HEK293 (cell line): Measurements from ENCODE around the gene NEMP2.

ENCODE experiments used
- CTCF ChIA-PET: fragments of 350-600 bp; formaldehyde crosslinking; extraction: SDS; loops from one replicate; lab custom pipeline; 2021; ENCODE audit warnings: antibody characterized with exemption; lab: Yijun Ruan, JAX
- POLR2A ChIA-PET: fragments of 300-600 bp; formaldehyde crosslinking; extraction: SDS; loops from one replicate; lab custom pipeline; 2020; ENCODE audit warnings: antibody characterized with exemption, inconsistent platforms; lab: Yijun Ruan, JAX
- H3K27ac ChIP-seq: fragments of 200-500 bp; sonication (Bioruptor generic); 2 replicates; pipeline ENCODE4 v1.5.1; 2014; ENCODE audit warnings: low read depth, low read length, control low read depth, inconsistent platforms; ENCODE audit errors: extremely low read depth
- H3K36me3 ChIP-seq, 2 experiments: fragments of 200-500 bp in 1 of 2; sonication (Bioruptor generic) in 1 of 2; 1 replicate in 1 of 2; 2 replicates in 1 of 2; pipeline ENCODE4 v1.5.1; 2014 to 2017; ENCODE audit warnings: inconsistent platforms in 2 of 2, low read length in 2 of 2; ENCODE audit not compliant: control insufficient read depth in 2 of 2, insufficient read depth in 1 of 2
- H3K4me1 ChIP-seq: fragments of 200-500 bp; sonication (Bioruptor generic); 2 replicates; pipeline ENCODE4 v1.5.1; 2014; ENCODE audit warnings: mild to moderate bottlenecking, low read length, inconsistent platforms; ENCODE audit not compliant: control insufficient read depth, insufficient read depth
- H3K4me3 ChIP-seq: 2 replicates; pipeline ENCODE4 v1.5.1; 2011; ENCODE audit warnings: low read depth, mild to moderate bottlenecking, control low read depth, low read length, moderate library complexity
- H3K9me3 ChIP-seq: fragments of 200-500 bp; sonication (Bioruptor generic); 2 replicates; pipeline ENCODE4 v1.5.1; 2014; ENCODE audit warnings: low read depth, low read length, inconsistent platforms; ENCODE audit not compliant: control insufficient read depth, insufficient read depth
- GLI2 ChIP-seq: fragments of 450-650 bp; formaldehyde crosslinking; IDR thresholded peaks from 2 replicates; pipeline ENCODE4; 2017; ENCODE audit warnings: missing biosample characterization, missing genetic modification characterization, low read depth, borderline replicate concordance
- KLF7 ChIP-seq: fragments of 450-650 bp; formaldehyde crosslinking; IDR thresholded peaks from 2 replicates; pipeline ENCODE4 v1.5.1; 2016; ENCODE audit warnings: missing biosample characterization, missing genetic modification characterization, borderline replicate concordance
- SP3 ChIP-seq: fragments of 450-650 bp; formaldehyde crosslinking; IDR thresholded peaks from 2 replicates; pipeline ENCODE4 v1.5.1; 2016; ENCODE audit warnings: missing biosample characterization, missing genetic modification characterization
- ZBTB17 ChIP-seq: fragments of 450-650 bp; formaldehyde crosslinking; IDR thresholded peaks from 2 replicates; pipeline ENCODE4 v1.5.1; 2016; ENCODE audit warnings: missing biosample characterization, missing genetic modification characterization
- ZBTB20 ChIP-seq: fragments of 450-650 bp; formaldehyde crosslinking; IDR thresholded peaks from 2 replicates; pipeline ENCODE4 v1.5.1; 2016; ENCODE audit warnings: missing biosample characterization, missing genetic modification characterization
- ZEB2 ChIP-seq: fragments of 450-650 bp; formaldehyde crosslinking; IDR thresholded peaks from 2 replicates; pipeline ENCODE4 v1.5.1; 2016; ENCODE audit warnings: missing biosample characterization, missing genetic modification characterization
- ZFP37 ChIP-seq: fragments of 450-650 bp; formaldehyde crosslinking; IDR thresholded peaks from 2 replicates; pipeline ENCODE4 v1.5.1; 2016; ENCODE audit warnings: missing biosample characterization, missing genetic modification characterization
- ZNF133 ChIP-seq: fragments of 450-650 bp; formaldehyde crosslinking; IDR thresholded peaks from 2 replicates; pipeline ENCODE4 v1.5.1; 2016; ENCODE audit warnings: missing biosample characterization, missing genetic modification characterization
- ZNF138 ChIP-seq: fragments of 450-650 bp; formaldehyde crosslinking; IDR thresholded peaks from 2 replicates; pipeline ENCODE4 v1.5.1; 2016; ENCODE audit warnings: missing biosample characterization, missing genetic modification characterization, borderline replicate concordance
- ZNF221 ChIP-seq: fragments of 450-650 bp; formaldehyde crosslinking; IDR thresholded peaks from 2 replicates; pipeline ENCODE4 v1.5.1; 2017; ENCODE audit warnings: missing biosample characterization, missing genetic modification characterization, borderline replicate concordance
- ZNF24 ChIP-seq: fragments of 450-650 bp; formaldehyde crosslinking; IDR thresholded peaks from 2 replicates; pipeline ENCODE4 v1.5.1; 2016; ENCODE audit warnings: missing biosample characterization, missing genetic modification characterization
- ZNF266 ChIP-seq: fragments of 450-650 bp; formaldehyde crosslinking; IDR thresholded peaks from 2 replicates; pipeline ENCODE4 v1.5.1; 2016; ENCODE audit warnings: missing biosample characterization, missing genetic modification characterization, low read depth
- ZNF335 ChIP-seq: fragments of 450-650 bp; formaldehyde crosslinking; conservative IDR thresholded peaks from 2 replicates; pipeline ENCODE4 v1.5.1; 2016; ENCODE audit warnings: missing biosample characterization, missing genetic modification characterization
- ZNF341 ChIP-seq: fragments of 450-650 bp; formaldehyde crosslinking; IDR thresholded peaks from 2 replicates; pipeline ENCODE4; 2016; ENCODE audit warnings: low read depth, missing biosample characterization, missing genetic modification characterization
- ZNF37A ChIP-seq: fragments of 450-650 bp; IDR thresholded peaks from 2 replicates; pipeline ENCODE4 v1.5.1; 2018; ENCODE audit warnings: missing biosample characterization, missing genetic modification characterization
- ZNF426 ChIP-seq: fragments of 450-650 bp; formaldehyde crosslinking; IDR thresholded peaks from 2 replicates; pipeline ENCODE4 v1.5.1; 2017; ENCODE audit warnings: missing biosample characterization, missing genetic modification characterization, mild to moderate bottlenecking, inconsistent platforms, moderate library complexity
- ZNF560 ChIP-seq: fragments of 450-650 bp; formaldehyde crosslinking; IDR thresholded peaks from 2 replicates; pipeline ENCODE4 v1.5.1; 2017; ENCODE audit warnings: missing biosample characterization, missing genetic modification characterization, borderline replicate concordance
- ZNF596 ChIP-seq: fragments of 450-650 bp; IDR thresholded peaks from 2 replicates; pipeline ENCODE4 v1.5.0; 2018; ENCODE audit warnings: missing biosample characterization, mild to moderate bottlenecking, missing genetic modification characterization, moderate library complexity
- TF ChIP-seq, protein P1 (sequence below): fragments of 450-650 bp; formaldehyde crosslinking; IDR thresholded peaks from 2 replicates; pipeline ENCODE4 v1.5.1; 2017; ENCODE audit warnings: missing biosample characterization, missing genetic modification characterization
- TF ChIP-seq, protein P2 (sequence below): fragments of 450-650 bp; formaldehyde crosslinking; IDR thresholded peaks from 2 replicates; pipeline ENCODE4 v1.5.1; 2016; ENCODE audit warnings: missing biosample characterization, missing genetic modification characterization
- TF ChIP-seq, protein P3 (sequence below): fragments of 450-650 bp; formaldehyde crosslinking; IDR thresholded peaks from 2 replicates; pipeline ENCODE4 v1.5.1; 2016; ENCODE audit warnings: missing biosample characterization, missing genetic modification characterization
- TF ChIP-seq, protein P4 (sequence below): fragments of 450-650 bp; formaldehyde crosslinking; IDR thresholded peaks from 2 replicates; pipeline ENCODE4 v1.5.1; 2016; ENCODE audit warnings: missing biosample characterization, missing genetic modification characterization
- TF ChIP-seq, protein P5 (sequence below): fragments of 450-650 bp; formaldehyde crosslinking; IDR thresholded peaks from 2 replicates; pipeline ENCODE4 v1.5.1; 2016; ENCODE audit warnings: missing biosample characterization, missing genetic modification characterization
- TF ChIP-seq, protein P6 (sequence below): fragments of 450-650 bp; formaldehyde crosslinking; IDR thresholded peaks from 2 replicates; pipeline ENCODE4 v1.5.1; 2016; ENCODE audit warnings: missing biosample characterization, missing genetic modification characterization

Gene NEMP2

DNA sequence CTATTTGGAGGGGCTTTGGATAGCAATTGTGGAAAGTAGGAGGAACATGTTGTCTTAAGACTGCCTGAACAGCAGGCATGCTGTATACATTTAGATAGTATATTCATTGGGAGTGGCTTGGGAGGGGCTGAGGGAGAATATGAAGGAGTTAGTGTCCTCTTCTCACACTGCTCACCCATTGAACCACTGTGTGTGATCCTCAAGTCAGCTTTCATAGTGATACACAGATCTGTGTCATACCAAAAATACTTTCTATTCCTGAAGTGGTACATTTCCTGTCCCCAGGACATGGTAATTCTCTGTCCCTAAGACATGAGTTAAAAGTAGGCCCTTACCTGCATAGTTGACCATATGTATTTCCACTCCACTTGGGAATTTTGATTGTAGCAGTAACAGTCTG, 9.6 kb downstream of the NEMP2 start:
- Histone ChIP-seq H3K4me3 (no peak overlapping the region), H3K4me1 (no peaks in the 10 kb centered on the region), H3K27ac (no peak overlapping the region), H3K9me3 (no peaks in the 10 kb centered on the region), H3K36me3 (no peaks in the 10 kb centered on the region)
- POLR2A ChIA-PET: no interaction called here
- TF ChIP-seq ZNF426 (no peak), ZNF341 (tag by site-specific recombination) (no peak), ZFP37 (no peak), ZNF221 (no peak), ZNF560 (tag by site-specific recombination) (no peak), ZNF596 (no peak), ZBTB17 (tag by site-specific recombination) (no peak), ZNF138 (tag by site-specific recombination) (no peak)
- TF ChIP-seq, protein P1, sequence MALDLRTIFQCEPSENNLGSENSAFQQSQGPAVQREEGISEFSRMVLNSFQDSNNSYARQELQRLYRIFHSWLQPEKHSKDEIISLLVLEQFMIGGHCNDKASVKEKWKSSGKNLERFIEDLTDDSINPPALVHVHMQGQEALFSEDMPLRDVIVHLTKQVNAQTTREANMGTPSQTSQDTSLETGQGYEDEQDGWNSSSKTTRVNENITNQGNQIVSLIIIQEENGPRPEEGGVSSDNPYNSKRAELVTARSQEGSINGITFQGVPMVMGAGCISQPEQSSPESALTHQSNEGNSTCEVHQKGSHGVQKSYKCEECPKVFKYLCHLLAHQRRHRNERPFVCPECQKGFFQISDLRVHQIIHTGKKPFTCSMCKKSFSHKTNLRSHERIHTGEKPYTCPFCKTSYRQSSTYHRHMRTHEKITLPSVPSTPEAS (tag by site-specific recombination): no peak
- TF ChIP-seq, protein P2, sequence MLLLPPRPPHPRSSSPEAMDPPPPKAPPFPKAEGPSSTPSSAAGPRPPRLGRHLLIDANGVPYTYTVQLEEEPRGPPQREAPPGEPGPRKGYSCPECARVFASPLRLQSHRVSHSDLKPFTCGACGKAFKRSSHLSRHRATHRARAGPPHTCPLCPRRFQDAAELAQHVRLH (tag by site-specific recombination): no peak
- TF ChIP-seq, all 188 proteins: peak for 0
- CTCF ChIA-PET: no interaction called here

DNA sequence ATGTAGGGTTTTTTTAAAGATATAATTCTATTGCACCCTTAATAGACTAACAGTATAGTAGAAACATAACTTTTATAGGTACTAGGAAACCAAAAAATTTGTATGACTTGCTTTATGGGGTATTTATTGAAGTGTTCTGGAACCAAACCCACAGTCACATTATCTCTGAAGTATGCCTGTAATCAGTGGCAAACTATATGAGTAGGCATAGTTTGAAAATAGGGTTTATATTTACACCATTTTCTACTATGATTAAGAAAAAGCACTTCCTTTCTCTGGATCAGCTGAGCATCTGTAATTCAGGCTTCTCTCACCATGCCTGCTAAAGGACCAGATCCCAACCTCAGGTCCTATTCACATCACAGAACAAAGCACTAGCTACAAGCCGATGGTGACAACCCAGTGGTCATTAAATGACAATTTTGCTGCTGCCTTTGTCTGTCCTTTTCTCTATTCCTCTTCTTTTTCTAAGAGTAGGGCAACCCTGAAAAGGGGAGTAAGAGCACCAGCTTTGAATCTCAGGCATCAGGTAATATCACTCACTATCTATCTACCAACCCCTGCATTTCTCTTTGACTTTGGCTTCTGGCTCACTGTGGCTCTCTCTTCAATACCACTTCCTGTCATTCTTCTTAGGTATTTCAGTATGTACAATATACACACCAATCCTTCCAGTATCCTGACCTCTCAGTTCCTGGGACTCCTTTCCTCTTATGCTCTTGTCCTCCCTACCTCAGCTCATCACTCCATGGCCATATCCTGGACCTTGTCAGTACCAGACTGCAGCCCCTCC, 14.4 kb downstream of the NEMP2 start:
- no peak overlapping the region for H3K4me3 ChIP-seq
- H3K4me1 ChIP-seq: no peaks in the 10 kb centered on the region
- H3K27ac ChIP-seq: no peak overlapping the region
- no peaks in the 10 kb centered on the region for H3K9me3 ChIP-seq
- TF ChIP-seq, protein P3, sequence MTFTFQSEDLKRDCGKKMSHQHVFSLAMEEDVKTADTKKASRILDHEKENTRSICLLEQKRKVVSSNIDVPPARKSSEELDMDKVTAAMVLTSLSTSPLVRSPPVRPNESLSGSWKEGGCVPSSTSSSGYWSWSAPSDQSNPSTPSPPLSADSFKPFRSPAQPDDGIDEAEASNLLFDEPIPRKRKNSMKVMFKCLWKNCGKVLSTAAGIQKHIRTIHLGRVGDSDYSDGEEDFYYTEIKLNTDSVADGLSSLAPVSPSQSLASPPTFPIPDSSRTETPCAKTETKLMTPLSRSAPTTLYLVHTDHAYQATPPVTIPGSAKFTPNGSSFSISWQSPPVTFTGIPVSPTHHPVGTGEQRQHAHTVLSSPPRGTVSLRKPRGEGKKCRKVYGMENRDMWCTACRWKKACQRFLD (tag by site-specific recombination): no peak
- no peak for TF ChIP-seq ZNF266 (tag by site-specific recombination)
- TF ChIP-seq, protein P4, sequence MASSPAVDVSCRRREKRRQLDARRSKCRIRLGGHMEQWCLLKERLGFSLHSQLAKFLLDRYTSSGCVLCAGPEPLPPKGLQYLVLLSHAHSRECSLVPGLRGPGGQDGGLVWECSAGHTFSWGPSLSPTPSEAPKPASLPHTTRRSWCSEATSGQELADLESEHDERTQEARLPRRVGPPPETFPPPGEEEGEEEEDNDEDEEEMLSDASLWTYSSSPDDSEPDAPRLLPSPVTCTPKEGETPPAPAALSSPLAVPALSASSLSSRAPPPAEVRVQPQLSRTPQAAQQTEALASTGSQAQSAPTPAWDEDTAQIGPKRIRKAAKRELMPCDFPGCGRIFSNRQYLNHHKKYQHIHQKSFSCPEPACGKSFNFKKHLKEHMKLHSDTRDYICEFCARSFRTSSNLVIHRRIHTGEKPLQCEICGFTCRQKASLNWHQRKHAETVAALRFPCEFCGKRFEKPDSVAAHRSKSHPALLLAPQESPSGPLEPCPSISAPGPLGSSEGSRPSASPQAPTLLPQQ (tag by site-specific recombination): no peak
- TF ChIP-seq ZNF133: no peak
- no peak for TF ChIP-seq ZEB2 (tag by site-specific recombination)
- TF ChIP-seq KLF7 (tag by site-specific recombination): no peak
- no peak for TF ChIP-seq ZNF335
- TF ChIP-seq, protein P5, sequence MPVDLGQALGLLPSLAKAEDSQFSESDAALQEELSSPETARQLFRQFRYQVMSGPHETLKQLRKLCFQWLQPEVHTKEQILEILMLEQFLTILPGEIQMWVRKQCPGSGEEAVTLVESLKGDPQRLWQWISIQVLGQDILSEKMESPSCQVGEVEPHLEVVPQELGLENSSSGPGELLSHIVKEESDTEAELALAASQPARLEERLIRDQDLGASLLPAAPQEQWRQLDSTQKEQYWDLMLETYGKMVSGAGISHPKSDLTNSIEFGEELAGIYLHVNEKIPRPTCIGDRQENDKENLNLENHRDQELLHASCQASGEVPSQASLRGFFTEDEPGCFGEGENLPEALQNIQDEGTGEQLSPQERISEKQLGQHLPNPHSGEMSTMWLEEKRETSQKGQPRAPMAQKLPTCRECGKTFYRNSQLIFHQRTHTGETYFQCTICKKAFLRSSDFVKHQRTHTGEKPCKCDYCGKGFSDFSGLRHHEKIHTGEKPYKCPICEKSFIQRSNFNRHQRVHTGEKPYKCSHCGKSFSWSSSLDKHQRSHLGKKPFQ: no peak
- no peak for TF ChIP-seq ZBTB17 (tag by site-specific recombination)
- no peak for TF ChIP-seq SP3
- no peak for TF ChIP-seq ZBTB20 (tag by site-specific recombination)
- TF ChIP-seq, protein P6, sequence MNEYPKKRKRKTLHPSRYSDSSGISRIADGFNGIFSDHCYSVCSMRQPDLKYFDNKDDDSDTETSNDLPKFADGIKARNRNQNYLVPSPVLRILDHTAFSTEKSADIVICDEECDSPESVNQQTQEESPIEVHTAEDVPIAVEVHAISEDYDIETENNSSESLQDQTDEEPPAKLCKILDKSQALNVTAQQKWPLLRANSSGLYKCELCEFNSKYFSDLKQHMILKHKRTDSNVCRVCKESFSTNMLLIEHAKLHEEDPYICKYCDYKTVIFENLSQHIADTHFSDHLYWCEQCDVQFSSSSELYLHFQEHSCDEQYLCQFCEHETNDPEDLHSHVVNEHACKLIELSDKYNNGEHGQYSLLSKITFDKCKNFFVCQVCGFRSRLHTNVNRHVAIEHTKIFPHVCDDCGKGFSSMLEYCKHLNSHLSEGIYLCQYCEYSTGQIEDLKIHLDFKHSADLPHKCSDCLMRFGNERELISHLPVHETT: no peak
- no peak for TF ChIP-seq ZNF37A
- TF ChIP-seq GLI2 (tag by site-specific recombination): no peak
- TF ChIP-seq ZNF24: no peak
- ChIA-PET CTCF (no interaction called here), POLR2A (no interaction called here)
- no peaks in the 10 kb centered on the region; a peak in 1 of 3 replicates for H3K36me3 ChIP-seq
